Endothelial cell of umbilical vein (primary cell): ENCODE results near the gene MAST4. TPM values are rescaled to one million over a fixed set of nuclear protein-coding genes. Genes with fewer than 3 reads are reported as not detected.
A peak's percentile ranks its signal among the peaks of the same experiment; 100 is the strongest.

ENCODE experiments used
- BruUV-seq: library from RNA; stranded (reverse); fragments of 400-500 nt; replicated peaks from 2 replicates; lab custom pipeline; 2021; lab: Mats Ljungman, UMichigan
- CTCF ChIA-PET: fragments of 300-600, 350-600 bp; sonication (Branson Sonifier 250); formaldehyde crosslinking; loops from one replicate; lab custom pipeline; 2021; ENCODE audit warnings: antibody characterized with exemption, inconsistent platforms; lab: Charles Lee
- POLR2A ChIA-PET: fragments of 300-600, 350-600 bp; sonication (Branson Sonifier 250); formaldehyde crosslinking; loops from one replicate; lab custom pipeline; 2021; ENCODE audit warnings: antibody characterized with exemption, inconsistent platforms; lab: Charles Lee
- DNase-seq: peaks from one replicate; pipeline ENCODE4 v3.0.0-alpha.2; 2011; ENCODE audit warnings: low read depth, low spot score
- FAIRE-seq: peaks from 2 replicates; lab custom pipeline; 2011; peaks lifted over from hg19 to GRCh38; lab: Jason Lieb, UNC
- H2AFZ ChIP-seq: 2 replicates; pipeline ENCODE4 v1.6.0; 2012; ENCODE audit warnings: low read depth, low read length, control low read depth, inconsistent platforms
- H3K27ac ChIP-seq: 2 replicates; pipeline ENCODE4 v1.5.1; 2011; ENCODE audit warnings: low read depth, mild to moderate bottlenecking, control low read depth, low read length, moderate library complexity; ENCODE audit not compliant: insufficient read depth
- H3K27me3 ChIP-seq, 2 experiments: 2 replicates each; pipeline versions ENCODE4 v1.6.0 to v1.6.1; 2011; ENCODE audit warnings: low read length in 2 of 2, mixed read lengths in 1 of 2; ENCODE audit not compliant: control insufficient read depth in 2 of 2, insufficient read depth in 2 of 2
- H3K36me3 ChIP-seq, 2 experiments: 2 replicates in 1 of 2; 3 replicates in 1 of 2; pipeline ENCODE4 v1.5.1; 2011; ENCODE audit warnings: low read length in 2 of 2, mild to moderate bottlenecking in 1 of 2, moderate library complexity in 1 of 2; ENCODE audit not compliant: control insufficient read depth in 2 of 2, insufficient read depth in 2 of 2; ENCODE audit errors: extremely low read depth in 1 of 2
- H3K4me1 ChIP-seq: 3 replicates; pipeline ENCODE4 v1.5.1; 2011; ENCODE audit warnings: mild to moderate bottlenecking, low read length; ENCODE audit not compliant: control insufficient read depth, insufficient read depth; ENCODE audit errors: extremely low read depth
- H3K4me2 ChIP-seq: 2 replicates; pipeline ENCODE4 v1.6.1; 2011; ENCODE audit warnings: low read length, control low read depth, mixed read lengths; ENCODE audit not compliant: insufficient read depth
- H3K4me3 ChIP-seq, 3 experiments: fragments of 200-600 bp in 1 of 3; sonication (generic), shearing (Covaris generic) in 1 of 3; replicated peaks in 1 of 3; 2 replicates each; pipeline ENCODE4 v1.5.1; 2011 to 2016; ENCODE audit warnings: control low read depth in 3 of 3, low read length in 3 of 3, mild to moderate bottlenecking in 2 of 3, inconsistent platforms in 1 of 3, low read depth in 1 of 3, moderate library complexity in 1 of 3; ENCODE audit not compliant: insufficient read depth in 1 of 3
- H3K79me2 ChIP-seq: 2 replicates; pipeline ENCODE4 v1.6.0; 2012; ENCODE audit warnings: low read length, inconsistent platforms; ENCODE audit not compliant: control insufficient read depth, insufficient read depth
- H3K9ac ChIP-seq: replicated peaks from 2 replicates; pipeline ENCODE3; 2011; ENCODE audit warnings: low read length, control low read depth; ENCODE audit not compliant: insufficient read depth; ENCODE audit errors: extremely low read depth
- H3K9me1 ChIP-seq: replicated peaks from 3 replicates; pipeline ENCODE4 v1.6.0; 2011; ENCODE audit warnings: mild to moderate bottlenecking, low read length; ENCODE audit not compliant: control insufficient read depth, insufficient read depth; ENCODE audit errors: extremely low read depth
- H3K9me3 ChIP-seq: replicated peaks from 2 replicates; pipeline ENCODE4 v1.5.1; 2012; ENCODE audit warnings: low read length, inconsistent platforms; ENCODE audit not compliant: control insufficient read depth, insufficient read depth
- H4K20me1 ChIP-seq: replicated peaks from 2 replicates; pipeline ENCODE3; 2011; ENCODE audit warnings: mild to moderate bottlenecking, low read length; ENCODE audit not compliant: control insufficient read depth, insufficient read depth; ENCODE audit errors: extremely low read depth
- EZH2 ChIP-seq: IDR thresholded peaks from 2 replicates; pipeline ENCODE4 v1.6.1; 2012; ENCODE audit warnings: borderline replicate concordance, low read depth, mild to moderate bottlenecking, moderate library complexity, low read length, inconsistent platforms; ENCODE audit not compliant: severe bottlenecking
- FOS ChIP-seq: IDR thresholded peaks from 2 replicates; pipeline ENCODE4 v1.6.1; 2011; ENCODE audit warnings: mild to moderate bottlenecking, low read length, moderate library complexity, borderline replicate concordance; ENCODE audit not compliant: insufficient read depth
- POLR2A ChIP-seq: IDR thresholded peaks from 2 replicates; pipeline ENCODE4 v1.6.1; 2012; ENCODE audit warnings: low read depth, mild to moderate bottlenecking, control low read depth, low read length
- POLR2AphosphoS5 ChIP-seq: IDR thresholded peaks from 2 replicates; pipeline ENCODE4 v1.6.1; 2012; ENCODE audit warnings: low read depth, mild to moderate bottlenecking, control low read depth, low read length, moderate library complexity; ENCODE audit not compliant: insufficient read depth
- dilution Hi-C: fragments of 300-500 bp; cut with MboI; formaldehyde crosslinking; loops from one replicate; pipeline ENCODE4 v1.15.0; 2019; ENCODE audit warnings: low sequenced_read_pairs; ENCODE audit not compliant: extremely low pct_ligation_motif_present
- intact Hi-C: fragments of 100-400 bp; cut with micrococcal nuclease; formaldehyde crosslinking; loops from one replicate; pipeline ENCODE4 v1.10.0; 2022
- polyA plus RNA-seq, 4 experiments: library from polyadenylated mRNA; depleted of rRNA in 3 of 4; stranded (reverse) in 3 of 4; unstranded in 1 of 4; fragments of >200 nt; gene quantifications; 2 replicates each; pipeline versions ENCODE4 v1.2.1 to v1.2.3, GENCODE V29; 2011 to 2012; ENCODE audit warnings: missing spikeins in 1 of 4
- total RNA-seq: library from RNA; stranded (reverse); gene quantifications from 2 replicates; pipeline ENCODE4 v1.2.3, GENCODE V29; 2021
- TF ChIP-seq, protein P1 (sequence below), 2 donors: IDR thresholded peaks; 1 replicate in 1 of 2; 2 replicates in 1 of 2; pipeline ENCODE4 v1.5.1; 2011; ENCODE audit warnings: low read length in 2 of 2, mild to moderate bottlenecking in 2 of 2, moderate library complexity in 2 of 2, control low read depth in 1 of 2, inconsistent platforms in 1 of 2, low read depth in 1 of 2; ENCODE audit not compliant: insufficient read depth in 1 of 2; ENCODE audit errors: extremely low read depth in 1 of 2
- TF ChIP-seq, protein P2 (sequence below): IDR thresholded peaks from 2 replicates; pipeline ENCODE4 v1.6.1; 2011; ENCODE audit not compliant: insufficient read depth, insufficient read length

MAST4 gene
- total and polyA plus RNA-seq, 2 donors (not counting 3 experiments of a cell fraction or from before 2014, with no cell fraction given): 40.2 to 116 TPM

DNA sequence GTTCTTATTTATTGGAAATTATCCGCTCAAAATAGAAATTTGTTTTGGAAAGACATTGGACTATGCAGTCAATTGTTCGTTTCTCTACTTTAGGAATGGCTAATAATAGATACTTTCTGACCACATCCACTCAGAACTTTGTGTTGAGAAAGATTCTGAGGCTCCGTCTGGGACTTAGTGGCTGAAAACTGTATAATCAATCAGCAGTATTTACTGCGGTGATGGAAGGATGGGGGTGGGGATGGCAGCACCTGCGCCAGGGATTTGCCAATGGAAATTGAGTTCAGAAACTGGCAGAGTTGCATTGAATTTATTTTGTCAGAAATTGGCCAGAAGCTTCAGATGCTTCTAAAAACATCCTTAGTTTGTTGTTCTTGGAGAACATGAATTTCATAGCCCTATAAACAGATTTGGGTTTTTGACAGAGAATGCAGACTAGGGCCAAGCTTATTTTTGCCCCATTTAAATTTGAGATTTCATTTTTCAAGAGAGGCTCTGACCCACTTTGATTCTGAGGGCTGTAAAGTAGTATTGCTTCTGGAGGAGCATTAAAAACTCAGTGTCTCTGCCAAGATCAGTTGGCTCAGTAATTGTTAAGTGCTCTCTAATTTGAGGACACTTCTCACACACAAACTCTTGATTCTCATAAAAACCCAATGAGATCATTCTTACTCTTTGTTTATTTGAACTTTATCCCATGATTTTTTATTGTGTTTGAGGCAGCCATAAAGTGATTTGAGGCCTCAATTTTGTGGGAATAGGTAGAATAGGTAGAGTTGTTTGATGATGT is 385.3 kb downstream of the MAST4 start:
- FAIRE-seq (peak; percentile 37), DNase-seq (no peak)
- no peak for TF ChIP-seq EZH2
- TF ChIP-seq, protein P1, sequence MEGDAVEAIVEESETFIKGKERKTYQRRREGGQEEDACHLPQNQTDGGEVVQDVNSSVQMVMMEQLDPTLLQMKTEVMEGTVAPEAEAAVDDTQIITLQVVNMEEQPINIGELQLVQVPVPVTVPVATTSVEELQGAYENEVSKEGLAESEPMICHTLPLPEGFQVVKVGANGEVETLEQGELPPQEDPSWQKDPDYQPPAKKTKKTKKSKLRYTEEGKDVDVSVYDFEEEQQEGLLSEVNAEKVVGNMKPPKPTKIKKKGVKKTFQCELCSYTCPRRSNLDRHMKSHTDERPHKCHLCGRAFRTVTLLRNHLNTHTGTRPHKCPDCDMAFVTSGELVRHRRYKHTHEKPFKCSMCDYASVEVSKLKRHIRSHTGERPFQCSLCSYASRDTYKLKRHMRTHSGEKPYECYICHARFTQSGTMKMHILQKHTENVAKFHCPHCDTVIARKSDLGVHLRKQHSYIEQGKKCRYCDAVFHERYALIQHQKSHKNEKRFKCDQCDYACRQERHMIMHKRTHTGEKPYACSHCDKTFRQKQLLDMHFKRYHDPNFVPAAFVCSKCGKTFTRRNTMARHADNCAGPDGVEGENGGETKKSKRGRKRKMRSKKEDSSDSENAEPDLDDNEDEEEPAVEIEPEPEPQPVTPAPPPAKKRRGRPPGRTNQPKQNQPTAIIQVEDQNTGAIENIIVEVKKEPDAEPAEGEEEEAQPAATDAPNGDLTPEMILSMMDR (IDR thresholded peaks at IDR 0.05; ENCODE audit: extremely low read depth in 1 of 2, insufficient read depth in 1 of 2, low read depth in 1 of 2, low read length in 2 of 2): no peak
- no peak for TF ChIP-seq POLR2AphosphoS5
- no peak for TF ChIP-seq FOS
- TF ChIP-seq, protein P2, sequence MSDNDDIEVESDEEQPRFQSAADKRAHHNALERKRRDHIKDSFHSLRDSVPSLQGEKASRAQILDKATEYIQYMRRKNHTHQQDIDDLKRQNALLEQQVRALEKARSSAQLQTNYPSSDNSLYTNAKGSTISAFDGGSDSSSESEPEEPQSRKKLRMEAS: no peak
- TF ChIP-seq POLR2A: no peak
- Histone ChIP-seq H3K9me1 (no peaks in the 10 kb centered on the region), H3K4me3 (no peak overlapping the region), H4K20me1 (no peaks in the 10 kb centered on the region), H3K4me1 (no peaks in the 10 kb centered on the region), H3K9ac (no peak overlapping the region), H3K79me2 (no peaks in the 10 kb centered on the region), H3K9me3 (no peaks in the 10 kb centered on the region), H2AFZ (no peak overlapping the region), H3K4me2 (no peak overlapping the region), H3K27me3 (no peaks in the 10 kb centered on the region), H3K36me3 (no peaks in the 10 kb centered on the region), H3K27ac (no peak overlapping the region)
- intact Hi-C loops (no loop called here), dilution Hi-C loops (no loop called here)
- ChIA-PET CTCF (interaction anchor here (1.1 kb wide), 1 partner anchor 176 kb away, joined by 3 read pairs; no protein-coding TSS in a partner anchor), POLR2A (no interaction called here)
- no TSS peak for BruUV-seq
